T-cell (primary cell): ENCODE data around the gene ZNF577. TPM values are rescaled to one million over a fixed set of nuclear protein-coding genes. Genes with fewer than 3 reads are reported as not detected.

ENCODE experiments used
- ATAC-seq, 4 experiments: fragments of 200-7000 bp in 3 of 4; fragments of 150-1000 bp in 1 of 4; cut with Tn5 transposase; replicated peaks in 1 of 4; 1 replicate in 3 of 4; 2 replicates in 1 of 4; pipeline ENCODE4 v1.10.0; 2021; ENCODE audit warnings: moderate library complexity in 3 of 4, mild to moderate bottlenecking in 2 of 4, moderate number of reproducible peaks in 1 of 4
- CTCF ChIA-PET, 2 donors: fragments of 300-600 bp; sonication (Branson Sonifier 250); formaldehyde crosslinking; loops; one replicate each; lab custom pipeline; 2022; ENCODE audit warnings: antibody characterized with exemption in 2 of 2; lab: Charles Lee
- POLR2A ChIA-PET, 2 donors: fragments of 300-600 bp; sonication (Branson Sonifier 250); formaldehyde crosslinking; loops; one replicate each; lab custom pipeline; 2022; ENCODE audit warnings: antibody characterized with exemption in 2 of 2; lab: Charles Lee
- DNase-seq, 35 experiments: peaks; one replicate each; pipeline versions ENCODE4 v3.0.0 to v3.0.0-alpha.2; 2013 to 2023
- H3K27ac ChIP-seq: one replicate; pipeline ENCODE4 v1.5.1; 2013; ENCODE audit warnings: low read length
- H3K27me3 ChIP-seq, 2 experiments: replicated peaks in 1 of 2; 1 replicate in 1 of 2; 2 replicates in 1 of 2; pipeline versions ENCODE4 v1.6.1 to v1.7.0; 2013; ENCODE audit warnings: low read length in 1 of 2, mixed read lengths in 1 of 2; ENCODE audit not compliant: control insufficient read depth in 2 of 2, insufficient read depth in 2 of 2; ENCODE audit errors: extremely low read depth in 1 of 2
- H3K36me3 ChIP-seq, 2 donors: 1 replicate in 1 of 2; 2 replicates in 1 of 2; pipeline versions ENCODE4 v1.6.1 to v1.7.0; 2013; ENCODE audit warnings: low read length in 1 of 2; ENCODE audit not compliant: control insufficient read depth in 2 of 2, insufficient read depth in 1 of 2; ENCODE audit errors: extremely low read depth in 1 of 2
- H3K4me1 ChIP-seq, 2 experiments: 1 replicate in 1 of 2; 2 replicates in 1 of 2; pipeline versions ENCODE4 v1.6.1 to v1.7.0; 2013; ENCODE audit warnings: low read length in 2 of 2, mixed read lengths in 1 of 2; ENCODE audit not compliant: insufficient read depth in 2 of 2, control insufficient read depth in 1 of 2; ENCODE audit errors: extremely low read depth in 1 of 2
- H3K4me3 ChIP-seq, 2 donors: 1 replicate in 1 of 2; 2 replicates in 1 of 2; pipeline versions ENCODE4 v1.5.1 to v1.7.0; 2013; ENCODE audit warnings: mild to moderate bottlenecking in 2 of 2, low read length in 1 of 2, moderate library complexity in 1 of 2; ENCODE audit not compliant: control insufficient read depth in 1 of 2; ENCODE audit errors: extremely low read depth in 1 of 2
- H3K9me3 ChIP-seq: 2 replicates; pipeline ENCODE4 v1.7.0; 2013
- H3K27ac Mint-ChIP-seq, 2 donors: one replicate each; pipeline ENCODE4 v1.8.0; 2020 to 2021; ENCODE audit warnings: mild to moderate bottlenecking in 2 of 2, mixed read lengths in 2 of 2
- H3K27me3 Mint-ChIP-seq, 2 donors: one replicate each; pipeline ENCODE4 v1.8.0; 2021 to 2022; ENCODE audit warnings: mixed read lengths in 2 of 2
- H3K36me3 Mint-ChIP-seq: one replicate; pipeline ENCODE4 v1.8.0; 2021; ENCODE audit warnings: mixed read lengths
- H3K4me1 Mint-ChIP-seq, 3 donors: one replicate each; pipeline ENCODE4 v1.8.0; 2020 to 2022; ENCODE audit warnings: mixed read lengths in 3 of 3, mild to moderate bottlenecking in 1 of 3
- H3K4me3 Mint-ChIP-seq, 3 donors: one replicate each; pipeline ENCODE4 v1.8.0; 2020 to 2022; ENCODE audit warnings: mild to moderate bottlenecking in 3 of 3, mixed read lengths in 3 of 3, moderate library complexity in 3 of 3
- H3K9me3 Mint-ChIP-seq, 3 donors: one replicate each; pipeline ENCODE4 v1.8.0; 2020 to 2022; ENCODE audit warnings: mixed read lengths in 3 of 3
- WGBS: methylation state at CpG from one replicate; pipeline ENCODE4 v1.1.5; 2013; ENCODE audit warnings: missing lambda C conversion rate; ENCODE audit not compliant: insufficient coverage; 5-methylcytosine and 5-hydroxymethylcytosine counted together
- total RNA-seq, 35 experiments: library from RNA in 6 of 35; stranded (reverse) in 6 of 35; fragments of 120-200 nt in 1 of 35; gene quantifications; one replicate each; pipeline versions ENCODE4 v1.2.1 to v1.2.4 and lab custom pipeline; 2013 to 2026

Gene ZNF577
- total RNA-seq: 10 to 100 TPM in 4 of 5 donors, 1 to 10 TPM in 1; 8.7 to 17.8 (median 13.7) TPM
- total RNA-seq (2013): 14.1 TPM
- total RNA-seq (lab: John Stamatoyannopoulos, UW): 4.7 to 38.9 (median 9.6) reads per million in 29 experiments

- ATAC-seq: peak; percentile 71 to 90 (median 83)
Observed at GRCh38 chr19:51887522-51888498, at the start of gene ZNF577. ZNF577 (minus strand) TSS chr19:51887951; CDS start chr19:51880382, 7,569 bp downstream.

GRCh38 chr19:51931921-51932320, 44.2 kb upstream of the ZNF577 start:
- H3K9me3 Mint-ChIP-seq: peaks cover 19 to 41% (median 32%) of the 10 kb centered on the region in 3 donors
- H3K36me3 Mint-ChIP-seq: peaks cover 83% of the 10 kb centered on the region
- no peaks in the 10 kb centered on the region for H3K27me3 Mint-ChIP-seq
- WGBS: 89% methylated on average over 4 of the region's 8 CpGs
- H3K4me3 Mint-ChIP-seq: no peak overlapping the region
- peaks cover 23 to 33% (median 24%) of the 10 kb centered on the region in 3 donors for H3K4me1 Mint-ChIP-seq
- POLR2A ChIA-PET: no interaction called here
- Histone ChIP-seq H3K36me3 (peaks cover 9 to 52% of the 10 kb centered on the region in 2 donors), H3K9me3 (peaks cover 4% of the 10 kb centered on the region), H3K4me1 (peaks cover 5 to 11% of the 10 kb centered on the region in 2 experiments), H3K27ac (no peak overlapping the region), H3K4me3 (peak overlapping the region in 1 of 2 donors; percentile 12), H3K27me3 (no peaks in the 10 kb centered on the region)
- H3K27ac Mint-ChIP-seq: no peak overlapping the region
- DNase-seq (no peak), ATAC-seq (no peak)
- CTCF ChIA-PET: no interaction called here

More at GRCh38 chr19:51887522-51888498, at the start of gene ZNF577:
- POLR2A ChIA-PET: no interaction called here
- Histone ChIP-seq H3K36me3 (peaks cover 14 to 17% of the 10 kb centered on the region in 2 donors), H3K4me1 (peaks cover 4 to 9% of the 10 kb centered on the region in 2 experiments), H3K27ac (peak within 1 kb of the TSS; percentile 30), H3K9me3 (peaks cover 38% of the 10 kb centered on the region), H3K27me3 (no peaks in the 10 kb centered on the region), H3K4me3 (peak within 1 kb of the TSS; percentile 49 to 74)
- peaks cover 0 to 7% (median 2%) of the 10 kb centered on the region in 3 donors for H3K4me1 Mint-ChIP-seq
- peak; percentile 4 to 82 (median 58) for DNase-seq
- CTCF ChIA-PET: no interaction called here
- no peaks in the 10 kb centered on the region for H3K27me3 Mint-ChIP-seq
- H3K9me3 Mint-ChIP-seq: peaks cover 10 to 60% (median 46%) of the 10 kb centered on the region in 3 donors
- H3K36me3 Mint-ChIP-seq: peaks cover 84% of the 10 kb centered on the region
- H3K4me3 Mint-ChIP-seq: peak within 1 kb of the TSS; percentile 84 to 96 (median 85)
- 36% methylated on average over 51 of the region's 56 CpGs for WGBS
- H3K27ac Mint-ChIP-seq: peak within 1 kb of the TSS; percentile 49 to 80

- Mint-ChIP-seq H3K4me3 (peak overlapping the region; percentile 95 to 100 (median 98)), H3K36me3 (peaks cover 70% of the 10 kb centered on the region), H3K27ac (peak overlapping the region; percentile 92 to 95), H3K27me3 (no peaks in the 10 kb centered on the region), H3K9me3 (peaks cover 32 to 49% (median 43%) of the 10 kb centered on the region in 3 donors), H3K4me1 (peaks cover 28 to 40% (median 29%) of the 10 kb centered on the region in 3 donors)
- no peak for DNase-seq
- 51% methylated on average over 9 of the region's 13 CpGs for WGBS
- H3K27me3 ChIP-seq: no peaks in the 10 kb centered on the region
- H3K4me3 ChIP-seq: peak overlapping the region; percentile 69 to 98
- peaks cover 6% of the 10 kb centered on the region for H3K9me3 ChIP-seq
- CTCF ChIA-PET: no interaction called here
- H3K27ac ChIP-seq: no peak overlapping the region
- peaks cover under 1 to 17% of the 10 kb centered on the region in 2 donors for H3K36me3 ChIP-seq
- no peak for ATAC-seq
- POLR2A ChIA-PET: no interaction called here
- H3K4me1 ChIP-seq: peaks cover 6 to 16% of the 10 kb centered on the region in 2 experiments
Observed at GRCh38 chr19:51927859-51928258, 40.1 kb upstream of the ZNF577 start.

GRCh38 chr19:51926784-51927741, 39.3 kb upstream of the ZNF577 start, which contains the start of gene ZNF613:
ZNF613 (plus strand) TSS chr19:51927472; CDS start chr19:51936221, 8,749 bp downstream.
- Histone ChIP-seq H3K4me1 (peaks cover 6 to 16% of the 10 kb centered on the region in 2 experiments), H3K4me3 (peak within 1 kb of the TSS; percentile 69 to 98), H3K27me3 (no peaks in the 10 kb centered on the region), H3K9me3 (peaks cover 6% of the 10 kb centered on the region), H3K27ac (peak within 1 kb of the TSS; percentile 68), H3K36me3 (peaks cover 0 to 12% of the 10 kb centered on the region in 2 donors)
- H3K36me3 Mint-ChIP-seq: peaks cover 66% of the 10 kb centered on the region
- no peaks in the 10 kb centered on the region for H3K27me3 Mint-ChIP-seq
- ChIA-PET CTCF (interaction anchor here in 1 of 2 donors (0.6 kb wide), 1 partner anchor 756 kb away, joined by 3 read pairs; no protein-coding TSS in a partner anchor), POLR2A (interaction anchor here in 1 of 2 donors (0.5 kb wide), 1 partner anchor 1231 kb away, joined by 4 read pairs; no protein-coding TSS in a partner anchor)
- H3K4me1 Mint-ChIP-seq: peaks cover 28 to 40% (median 29%) of the 10 kb centered on the region in 3 donors
- H3K4me3 Mint-ChIP-seq: peak within 1 kb of the TSS; percentile 95 to 100 (median 98)
- peaks cover 32 to 51% (median 46%) of the 10 kb centered on the region in 3 donors for H3K9me3 Mint-ChIP-seq
- peak within 1 kb of the TSS; percentile 92 to 95 for H3K27ac Mint-ChIP-seq
- DNase-seq: peak; percentile 56 to 89 (median 76)
- under 1% methylated on average over 48 of the region's 52 CpGs for WGBS
- ATAC-seq: peak; percentile 86 to 93 (median 92)

GRCh38 chr19:51926426-51926783, 38.7 kb upstream of the ZNF577 start:
- H3K27ac ChIP-seq: peak overlapping the region; percentile 68
- H3K27me3 ChIP-seq: no peaks in the 10 kb centered on the region
- peaks cover 6% of the 10 kb centered on the region for H3K9me3 ChIP-seq
- H3K36me3 ChIP-seq: peaks cover 0 to 12% of the 10 kb centered on the region in 2 donors
- DNase-seq (no peak), ATAC-seq (no peak)
- CTCF ChIA-PET: no interaction called here
- peaks cover 67% of the 10 kb centered on the region for H3K36me3 Mint-ChIP-seq
- POLR2A ChIA-PET: interaction anchor here in 1 of 2 donors (0.5 kb wide), 1 partner anchor 1232 kb away, joined by 4 read pairs; no protein-coding TSS in a partner anchor
- H3K27me3 Mint-ChIP-seq: no peaks in the 10 kb centered on the region
- H3K4me3 ChIP-seq: peak overlapping the region; percentile 69 to 98
- H3K4me1 ChIP-seq: peaks cover 6 to 16% of the 10 kb centered on the region in 2 experiments
- H3K4me1 Mint-ChIP-seq: peaks cover 28 to 40% (median 29%) of the 10 kb centered on the region in 3 donors
- 19% methylated on average over 6 of the region's 11 CpGs for WGBS
- peak overlapping the region; percentile 95 to 100 (median 98) for H3K4me3 Mint-ChIP-seq
- peak overlapping the region; percentile 92 to 95 for H3K27ac Mint-ChIP-seq
- H3K9me3 Mint-ChIP-seq: peaks cover 26 to 52% (median 48%) of the 10 kb centered on the region in 3 donors
